Peyer's patch (tissue), 4 donors: ENCODE results near the gene NEIL1.
"Not testable (repeated sequence)": the region's sequence is repeated elsewhere in the genome, so short reads cannot be mapped to it uniquely, and the experiment has no call there.

ENCODE experiments used
- POLR2A ChIP-seq, 2 donors: fragments of 450-650 bp; IDR thresholded peaks; one replicate each; pipeline ENCODE4 v1.5.1; 2017; ENCODE audit warnings: antibody characterized with exemption in 2 of 2, mild to moderate bottlenecking in 2 of 2, moderate library complexity in 2 of 2
- TF ChIP-seq, protein P1 (sequence below), 6 experiments: fragments of 450-650 bp in 4 of 6; fragments of 200-600 bp in 2 of 6; sonication (generic) in 1 of 6; IDR thresholded peaks; one replicate each; pipeline ENCODE4 v1.5.1; 2017 to 2019; ENCODE audit warnings: antibody characterized with exemption in 6 of 6, mild to moderate bottlenecking in 3 of 6, moderate library complexity in 1 of 6

DNA sequence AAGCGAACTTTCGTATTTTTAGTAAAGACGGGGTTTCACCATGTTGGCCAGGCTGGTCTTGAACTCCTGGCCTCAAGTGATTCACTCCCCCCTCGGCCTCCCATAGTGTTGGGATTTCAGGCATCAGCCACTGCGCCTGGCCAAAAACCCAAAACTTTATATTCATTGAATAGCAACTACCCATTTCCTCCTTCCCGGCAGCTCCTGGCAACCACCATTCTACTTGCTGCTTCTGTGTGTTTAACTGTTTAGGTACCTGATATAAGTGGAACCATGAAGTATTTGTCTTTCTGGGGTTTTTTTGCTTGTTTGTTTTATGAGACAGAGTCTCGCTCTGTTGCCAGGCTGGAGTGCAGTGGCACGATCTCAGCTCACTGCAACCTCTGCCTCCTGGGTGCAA, 2.9 kb upstream of the NEIL1 start:
- TF ChIP-seq, protein P1, sequence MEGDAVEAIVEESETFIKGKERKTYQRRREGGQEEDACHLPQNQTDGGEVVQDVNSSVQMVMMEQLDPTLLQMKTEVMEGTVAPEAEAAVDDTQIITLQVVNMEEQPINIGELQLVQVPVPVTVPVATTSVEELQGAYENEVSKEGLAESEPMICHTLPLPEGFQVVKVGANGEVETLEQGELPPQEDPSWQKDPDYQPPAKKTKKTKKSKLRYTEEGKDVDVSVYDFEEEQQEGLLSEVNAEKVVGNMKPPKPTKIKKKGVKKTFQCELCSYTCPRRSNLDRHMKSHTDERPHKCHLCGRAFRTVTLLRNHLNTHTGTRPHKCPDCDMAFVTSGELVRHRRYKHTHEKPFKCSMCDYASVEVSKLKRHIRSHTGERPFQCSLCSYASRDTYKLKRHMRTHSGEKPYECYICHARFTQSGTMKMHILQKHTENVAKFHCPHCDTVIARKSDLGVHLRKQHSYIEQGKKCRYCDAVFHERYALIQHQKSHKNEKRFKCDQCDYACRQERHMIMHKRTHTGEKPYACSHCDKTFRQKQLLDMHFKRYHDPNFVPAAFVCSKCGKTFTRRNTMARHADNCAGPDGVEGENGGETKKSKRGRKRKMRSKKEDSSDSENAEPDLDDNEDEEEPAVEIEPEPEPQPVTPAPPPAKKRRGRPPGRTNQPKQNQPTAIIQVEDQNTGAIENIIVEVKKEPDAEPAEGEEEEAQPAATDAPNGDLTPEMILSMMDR (IDR thresholded peaks at IDR 0.05) = not testable (repeated sequence)
- not testable (repeated sequence) for TF ChIP-seq POLR2A (IDR thresholded peaks at IDR 0.05)
